HG03280 (cell line): ENCODE data around the gene NEK6.

Experiments used
- ATAC-seq: cut with Tn5 transposase; IDR thresholded peaks from one replicate; pipeline ENCODE4 v1.9.1; 2021; ENCODE audit warnings: mild to moderate bottlenecking, moderate library complexity; ENCODE audit not compliant: unreplicated experiment

NEK6 gene

GRCh38 chr9:124257844-124258606 lies at the start of gene NEK6:
Gene NEK6 (plus strand): TSS chr9:124257949. CDS start chr9:124301965, 44,016 bp downstream.
- peak; percentile 35 for ATAC-seq

- no peak for ATAC-seq
Measured at GRCh38 chr9:124208571-124208970, 49.2 kb upstream of the NEK6 start.

- no peak for ATAC-seq
Measured at GRCh38 chr9:124209279-124209678, 48.5 kb upstream of the NEK6 start.

GRCh38 chr9:124209774-124210173 lies 48.0 kb upstream of the NEK6 start:
- no peak for ATAC-seq

- ATAC-seq, result no peak
Measured at GRCh38 chr9:124210697-124211096, 47.1 kb upstream of the NEK6 start.

- no peak for ATAC-seq
Measured at GRCh38 chr9:124212381-124213050, 45.2 kb upstream of the NEK6 start.

- no peak for ATAC-seq
Measured at GRCh38 chr9:124213396-124213795, 44.4 kb upstream of the NEK6 start.

- ATAC-seq, result no peak
Measured at GRCh38 chr9:124214116-124214515, 43.6 kb upstream of the NEK6 start.

GRCh38 chr9:124214596-124215367 lies 43.0 kb upstream of the NEK6 start:
- ATAC-seq, result no peak

GRCh38 chr9:124215368-124215910 lies 42.3 kb upstream of the NEK6 start:
- ATAC-seq, result no peak

GRCh38 chr9:124215956-124216355 lies 41.8 kb upstream of the NEK6 start:
- ATAC-seq, result no peak

GRCh38 chr9:124216474-124217176 lies 41.1 kb upstream of the NEK6 start:
- no peak for ATAC-seq

GRCh38 chr9:124217836-124218437 lies 39.8 kb upstream of the NEK6 start:
- no peak for ATAC-seq

GRCh38 chr9:124218438-124218982 lies 39.2 kb upstream of the NEK6 start:
- peak; percentile 57 for ATAC-seq

GRCh38 chr9:124218987-124219461 lies 38.7 kb upstream of the NEK6 start:
- ATAC-seq, result no peak

- no peak for ATAC-seq
Measured at GRCh38 chr9:124220946-124221451, 36.8 kb upstream of the NEK6 start.

- no peak for ATAC-seq
Measured at GRCh38 chr9:124221676-124222075, 36.1 kb upstream of the NEK6 start.

GRCh38 chr9:124222109-124222508 lies 35.6 kb upstream of the NEK6 start:
- ATAC-seq, result no peak

GRCh38 chr9:124222918-124223720 lies 34.6 kb upstream of the NEK6 start:
- ATAC-seq, result no peak
